ENCODE data around the gene GRAPL.
"Not testable (repeated sequence)": the region's sequence is repeated elsewhere in the genome, so short reads cannot be mapped to it uniquely, and the experiment has no call there.

The GRAPL gene

DNA sequence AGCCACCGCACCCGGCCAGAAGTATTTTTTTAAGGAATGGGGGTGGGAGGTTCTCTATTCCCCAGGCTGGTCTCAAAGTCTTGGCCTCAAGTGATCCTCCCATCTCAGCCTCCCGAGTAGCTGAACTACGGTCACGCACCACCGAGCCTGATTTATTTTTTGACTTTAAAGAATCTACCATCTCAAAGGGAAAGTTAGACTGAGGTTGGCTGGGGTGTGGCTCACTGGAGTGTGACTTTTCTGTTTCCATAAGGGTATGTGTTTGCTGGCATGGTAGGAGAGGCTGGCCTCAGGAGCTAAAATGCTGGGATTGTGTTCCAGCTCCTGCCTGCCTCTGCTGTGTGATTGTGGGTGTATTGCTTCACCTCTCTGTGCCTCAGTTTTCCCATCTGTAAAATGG, 10.6 kb downstream of the GRAPL start:
- DNase-seq = not testable (repeated sequence)

DNA sequence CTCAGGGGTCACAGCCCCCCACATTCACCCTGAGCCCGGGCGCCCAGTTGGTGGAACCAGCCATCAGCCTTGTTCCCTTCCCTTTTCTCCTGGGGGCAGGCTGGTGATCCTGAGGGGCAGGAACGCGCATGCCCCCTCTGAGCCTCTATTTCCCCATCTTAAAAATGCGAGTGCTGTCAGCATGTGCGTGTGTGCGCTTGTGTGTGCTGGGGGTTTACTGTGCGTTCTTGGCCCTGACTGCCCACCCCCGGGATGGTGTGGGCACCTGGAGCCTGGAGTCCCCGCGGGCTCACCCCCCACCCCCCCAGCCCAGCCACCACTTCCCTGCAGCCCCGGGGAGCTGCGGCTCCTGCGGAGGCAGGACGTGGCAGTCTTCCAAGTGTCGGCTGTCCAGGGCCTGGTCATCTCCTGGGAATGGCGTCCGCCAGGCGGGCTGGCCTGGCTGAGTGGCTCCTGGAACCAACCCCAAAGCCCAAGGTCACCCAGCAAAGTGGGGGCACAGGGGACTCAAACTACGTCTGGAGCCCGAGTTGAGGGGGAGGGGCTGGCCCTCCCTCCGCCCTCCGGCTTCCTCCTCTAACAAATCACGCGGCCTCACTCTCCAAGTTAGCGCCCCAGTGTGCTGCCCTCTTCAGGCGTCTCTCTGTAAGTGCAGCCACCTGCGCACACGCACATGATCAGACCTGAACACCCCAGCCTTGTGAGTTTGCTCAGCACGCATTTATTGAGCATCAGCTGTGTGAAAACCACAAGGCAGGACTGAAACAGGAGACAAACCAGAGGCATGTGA, 14.2 kb downstream of the GRAPL start:
- DNase-seq = not testable (repeated sequence)

DNA sequence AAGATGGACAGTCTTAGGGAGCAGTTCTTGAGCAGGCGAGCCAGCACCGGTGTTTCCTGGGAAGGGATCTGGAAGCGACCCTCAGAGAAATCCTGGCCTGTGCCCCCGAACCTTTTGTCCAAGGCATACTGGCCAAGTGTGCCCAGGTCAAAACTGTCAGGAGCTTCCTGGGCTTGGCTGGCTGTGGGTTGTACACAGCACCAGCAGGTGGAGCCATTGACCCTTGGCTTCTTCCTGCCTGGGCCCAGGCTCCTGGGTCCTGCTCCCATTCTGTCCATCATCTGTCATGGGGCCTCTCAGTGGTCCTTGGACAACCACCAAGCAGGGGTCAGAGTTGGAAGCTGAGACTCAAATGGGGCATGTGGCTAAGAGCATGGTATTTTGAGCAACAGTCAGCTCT, 15.0 kb downstream of the GRAPL start:
- not testable (repeated sequence) for DNase-seq

DNA sequence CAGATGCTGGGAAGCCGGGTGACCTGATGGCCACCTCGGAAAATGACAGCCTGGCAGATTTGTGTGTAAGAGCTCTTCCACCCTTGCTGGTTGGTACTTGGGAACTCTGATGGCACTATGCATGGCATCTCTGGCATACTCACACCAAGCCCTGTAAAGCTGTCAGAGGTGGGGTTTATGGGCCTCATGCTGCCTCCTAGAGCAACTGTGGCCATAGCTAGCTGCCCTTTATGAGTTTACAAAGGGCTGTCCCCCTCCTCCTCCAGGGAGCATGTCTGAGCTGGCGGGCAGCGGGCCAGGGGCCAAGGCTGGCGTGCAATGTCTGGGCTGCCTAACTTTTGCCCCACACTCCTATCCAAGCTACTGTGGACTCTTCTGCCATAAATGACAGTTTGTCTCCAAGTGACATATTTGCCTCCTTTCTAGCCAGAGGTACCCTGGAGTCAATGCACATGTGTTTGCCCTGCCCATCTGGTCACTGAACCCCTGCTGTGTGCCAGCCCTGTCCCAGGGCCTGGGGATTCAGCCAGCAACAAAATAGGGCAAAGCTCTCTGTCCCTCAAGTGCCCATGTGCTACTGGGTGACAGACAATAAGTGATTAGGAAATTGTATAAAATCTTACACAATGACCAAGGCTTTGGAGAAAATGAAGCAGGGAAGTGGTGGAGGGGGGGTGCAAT, 15.8 kb downstream of the GRAPL start:
- DNase-seq = not testable (repeated sequence)

DNA sequence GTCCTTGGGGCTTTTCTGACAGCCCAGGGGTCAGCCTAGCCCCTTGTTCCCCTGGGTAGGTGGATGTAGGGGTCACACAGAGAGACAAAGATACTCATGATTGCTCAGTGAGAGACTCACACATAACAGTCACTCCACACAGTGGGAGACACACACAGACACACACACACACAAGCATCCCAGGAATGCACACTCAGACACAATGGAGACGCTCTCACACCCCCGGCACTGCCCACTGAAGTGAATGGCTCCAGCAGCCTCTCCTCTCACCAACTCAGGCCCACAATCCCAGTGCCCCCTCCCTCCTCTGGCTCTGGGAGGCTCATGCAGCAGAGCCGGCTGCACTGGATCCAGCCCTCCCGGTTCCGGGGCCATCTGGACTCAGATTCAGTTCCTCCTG, 17.0 kb downstream of the GRAPL start:
- DNase-seq = not testable (repeated sequence)

DNA sequence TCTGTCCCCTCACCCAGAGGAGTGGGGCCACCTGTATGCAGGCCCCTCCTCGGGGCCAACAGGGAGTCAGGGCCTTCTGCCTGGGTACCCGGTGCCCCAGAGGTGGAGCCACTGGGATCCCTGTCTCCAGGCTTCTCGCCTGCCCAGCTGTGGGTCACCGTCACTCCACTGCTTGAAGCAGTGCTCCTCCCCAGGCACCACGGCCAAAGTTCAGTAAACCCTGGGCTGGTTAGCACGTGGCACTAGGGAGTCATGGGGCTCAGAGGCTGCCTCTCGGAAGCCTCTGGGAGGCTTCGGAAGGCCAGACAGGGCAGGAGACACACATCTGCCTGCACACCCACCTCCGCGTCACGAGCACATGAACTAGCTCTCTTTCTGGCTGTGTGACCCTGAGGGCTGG, 18.1 kb downstream of the GRAPL start:
- DNase-seq = not testable (repeated sequence)

DNA sequence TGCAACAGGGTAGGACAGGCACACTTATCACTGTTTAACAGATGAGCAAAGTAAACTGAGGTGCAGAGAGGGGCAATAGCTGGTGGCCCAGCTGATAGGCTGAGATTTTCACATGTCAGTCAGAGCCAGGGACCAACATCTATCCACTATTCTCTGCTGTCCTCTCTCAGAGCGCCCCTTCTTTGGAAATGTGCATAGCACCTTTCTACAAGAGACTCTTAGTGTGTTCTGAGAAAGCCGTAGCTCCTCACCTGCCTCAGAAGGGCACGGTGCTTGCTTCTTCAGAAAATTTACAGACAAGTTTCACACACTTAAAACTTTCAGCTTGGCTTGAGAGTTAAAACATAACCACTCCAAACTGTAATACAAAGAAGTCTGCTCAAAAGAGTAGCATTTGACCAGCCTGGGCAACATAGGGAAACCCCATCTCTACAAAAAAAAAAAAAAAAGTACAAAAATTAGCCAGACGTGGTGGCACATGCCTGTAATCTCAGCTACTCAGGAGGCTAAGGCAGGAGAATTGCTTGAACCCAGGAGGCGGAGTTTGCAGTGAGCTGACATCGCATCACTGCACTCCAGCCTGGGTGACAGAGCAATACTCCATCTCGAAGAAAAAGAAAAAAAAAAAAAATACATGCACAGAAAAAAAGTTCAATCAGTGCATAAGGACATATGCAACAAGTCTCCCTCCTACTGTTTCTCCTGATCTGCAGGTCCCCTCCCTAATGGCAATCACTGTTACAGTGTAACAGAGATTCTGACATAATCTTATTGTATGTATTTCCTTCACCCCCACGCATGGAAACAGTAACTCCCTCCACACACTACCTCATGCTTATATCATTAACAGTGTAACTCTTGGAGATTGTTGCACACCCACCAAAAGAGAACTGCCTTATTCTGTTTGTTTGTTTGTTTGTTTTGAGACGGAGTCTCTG, 23.6 kb downstream of the GRAPL start:
- not testable (repeated sequence) for DNase-seq

DNA sequence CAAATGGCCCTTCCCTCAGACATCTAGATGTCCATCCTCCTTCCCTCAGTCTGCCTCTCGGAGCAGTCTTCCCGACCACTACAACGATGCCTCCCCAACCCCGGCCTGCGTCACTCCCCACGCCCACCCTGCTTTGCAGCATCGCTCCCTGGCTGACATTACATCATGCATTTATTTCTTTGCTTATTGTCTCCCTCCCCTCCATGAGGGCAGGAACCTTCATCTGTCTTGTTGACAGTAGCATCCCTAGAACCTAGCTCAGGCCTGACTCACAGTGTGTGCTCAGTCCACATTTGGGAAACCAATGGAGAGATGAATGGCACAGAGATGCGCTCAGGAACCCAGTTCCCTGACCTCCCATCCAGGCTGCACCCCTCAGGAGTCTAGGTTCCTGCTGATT, 30.2 kb downstream of the GRAPL start:
- not testable (repeated sequence) for DNase-seq

DNA sequence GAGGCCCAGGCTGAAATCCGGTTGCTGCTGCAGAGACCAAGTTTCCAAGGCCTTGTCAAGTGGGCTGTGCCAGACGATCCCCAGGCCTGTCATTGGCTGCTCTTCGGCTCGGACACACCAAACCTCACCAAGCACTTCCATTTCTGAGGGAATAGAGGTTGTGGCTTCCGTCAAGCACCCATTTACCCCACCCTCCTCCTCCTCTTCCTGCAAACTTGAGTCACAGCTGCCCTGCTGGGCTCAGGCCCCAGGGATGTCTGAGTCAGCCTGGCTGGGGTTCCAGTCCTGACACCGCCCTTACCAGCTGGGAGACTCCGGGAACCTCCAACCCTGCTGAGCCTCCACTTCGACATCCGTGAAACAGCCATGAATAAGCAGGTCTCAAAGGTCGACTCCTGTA, 31.1 kb downstream of the GRAPL start:
- DNase-seq = not testable (repeated sequence)

DNA sequence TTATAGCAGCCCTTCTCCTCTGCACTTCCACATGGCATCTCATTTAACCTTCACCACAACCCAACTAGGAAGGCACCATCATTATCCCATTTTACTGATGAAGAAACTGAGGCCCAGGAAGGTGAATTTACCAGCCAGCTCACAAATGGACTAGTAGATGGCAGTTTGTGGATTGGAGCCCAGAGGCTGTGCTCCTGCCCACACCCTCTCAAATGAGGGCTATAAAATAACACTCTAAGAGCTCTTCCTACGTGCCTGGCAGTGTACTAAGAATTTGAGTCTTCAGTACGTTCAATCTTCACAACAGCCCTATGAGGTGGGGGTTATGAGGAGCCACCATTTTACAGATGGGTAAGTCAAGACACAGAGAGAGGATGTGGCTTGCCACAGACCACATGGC, 31.5 kb downstream of the GRAPL start:
- not testable (repeated sequence) for DNase-seq

DNA sequence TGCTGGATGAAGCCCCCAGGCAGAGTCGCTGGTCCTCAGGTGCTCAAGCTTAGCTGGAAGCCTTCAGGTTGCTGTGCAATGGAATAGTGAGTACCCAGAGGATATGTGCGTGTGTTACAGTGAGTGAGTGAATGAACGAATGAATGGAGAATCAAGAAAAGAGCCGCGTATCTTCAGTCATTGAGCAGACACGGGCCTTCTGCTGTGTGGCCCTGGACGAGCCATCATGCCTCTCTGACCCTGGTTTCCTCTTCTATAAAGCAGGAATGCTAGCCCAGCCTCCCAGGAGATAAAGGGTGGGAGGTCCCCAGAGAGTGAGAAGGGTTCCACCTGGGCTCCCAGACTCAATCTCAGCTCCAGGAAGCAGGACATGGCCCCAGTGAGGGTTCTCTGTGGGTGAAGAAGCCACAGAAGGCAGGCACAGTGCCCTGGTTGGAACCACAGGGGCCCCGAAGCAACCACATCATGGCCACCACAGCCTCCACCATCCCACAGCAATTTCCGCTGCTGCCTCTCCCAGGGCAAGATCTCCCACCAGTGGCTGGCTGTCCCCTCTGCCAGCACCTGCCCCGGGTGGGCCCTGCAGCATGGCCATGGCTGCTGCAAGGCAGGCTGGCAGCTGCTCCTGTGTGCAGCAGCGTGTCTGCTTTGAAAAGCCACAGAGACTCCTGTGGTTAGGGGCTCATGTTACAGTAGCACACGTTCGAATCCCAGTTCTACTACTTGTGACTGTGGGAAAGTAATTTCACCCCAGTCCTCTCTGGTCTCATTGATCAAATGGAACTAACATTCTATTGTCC, 34.1 kb downstream of the GRAPL start:
- not testable (repeated sequence) for DNase-seq

DNA sequence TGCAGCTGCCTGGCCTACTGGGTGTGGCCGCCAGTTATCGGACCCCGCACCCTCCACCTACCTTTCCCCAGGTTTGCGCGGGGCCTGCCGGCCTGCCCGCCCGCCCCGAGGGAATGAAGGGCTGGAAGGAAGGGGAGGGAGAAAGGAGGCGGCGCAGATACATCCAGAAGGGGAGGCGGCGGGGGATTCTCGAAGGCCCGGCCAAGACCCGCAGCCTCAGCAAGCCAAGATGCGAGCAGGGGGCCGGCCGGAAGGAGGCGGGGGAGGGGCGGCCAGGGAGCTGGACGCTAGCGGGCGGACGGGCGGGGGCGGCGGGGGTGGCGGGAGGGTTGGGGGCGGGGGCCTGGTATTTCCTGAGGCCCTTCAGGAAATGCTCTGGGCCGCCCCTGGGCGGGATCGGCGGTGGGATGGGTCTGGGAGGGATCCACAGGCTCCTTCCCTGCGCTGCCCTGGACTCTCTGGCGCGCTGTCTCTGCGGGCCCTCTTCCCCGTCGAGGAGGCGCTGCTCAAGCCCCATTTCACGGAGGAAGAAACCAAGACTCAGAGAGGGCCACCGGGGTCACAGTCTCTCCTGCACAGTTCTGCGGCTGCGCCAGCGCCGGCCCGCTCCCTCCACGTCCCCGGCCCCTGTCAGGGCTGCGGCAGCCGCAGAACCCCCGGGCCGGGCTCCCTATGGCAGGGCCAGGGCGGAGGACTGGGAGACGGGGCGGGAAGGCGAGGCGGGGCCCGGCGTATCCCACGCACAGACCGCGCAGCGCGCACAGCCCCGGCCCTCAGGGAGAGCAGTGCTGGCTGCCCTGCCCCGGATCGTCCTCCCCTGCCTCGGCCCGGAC, 35.2 kb downstream of the GRAPL start:
- DNase-seq = not testable (repeated sequence)

DNA sequence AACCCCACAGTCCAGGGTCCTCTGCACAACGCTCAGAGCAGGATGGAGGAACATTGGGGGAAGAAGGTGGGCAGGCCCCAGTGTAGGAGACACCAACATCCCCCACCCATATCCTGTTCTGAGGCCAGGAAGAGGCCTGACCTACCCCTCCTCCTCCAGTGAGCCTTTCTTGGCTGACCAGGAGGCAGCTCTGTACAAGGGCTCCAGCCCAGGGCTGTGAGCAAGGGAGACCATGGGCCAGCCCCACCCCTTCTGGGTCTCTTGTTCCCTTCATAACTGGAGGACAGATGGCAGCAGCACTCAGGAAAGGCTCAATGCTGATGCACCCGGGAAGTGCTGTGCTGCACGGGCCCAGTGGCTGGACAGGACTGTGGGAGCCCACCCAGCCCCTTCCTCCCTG, 47.0 kb downstream of the GRAPL start:
- DNase-seq = not testable (repeated sequence)

DNA sequence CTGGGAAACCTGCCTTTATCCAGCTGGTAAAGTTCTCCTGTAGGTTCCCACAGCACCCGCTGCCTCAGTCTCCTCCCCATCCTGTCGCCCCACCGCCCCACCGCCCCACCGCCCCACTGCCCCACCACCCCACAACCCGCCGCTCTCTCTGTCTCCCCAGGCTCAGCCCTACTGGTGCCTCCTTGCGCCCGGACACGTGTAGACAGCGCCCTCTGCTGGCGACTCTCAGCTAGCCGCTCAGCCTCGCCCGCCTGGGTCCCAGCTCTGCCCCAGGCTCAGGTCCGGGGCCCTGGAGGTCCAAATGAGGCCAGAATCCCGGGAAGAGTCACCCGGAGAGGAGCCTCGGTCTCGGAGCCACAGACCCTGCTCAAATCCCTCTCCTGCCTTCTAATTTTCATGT, 48.0 kb downstream of the GRAPL start:
- not testable (repeated sequence) for DNase-seq

DNA sequence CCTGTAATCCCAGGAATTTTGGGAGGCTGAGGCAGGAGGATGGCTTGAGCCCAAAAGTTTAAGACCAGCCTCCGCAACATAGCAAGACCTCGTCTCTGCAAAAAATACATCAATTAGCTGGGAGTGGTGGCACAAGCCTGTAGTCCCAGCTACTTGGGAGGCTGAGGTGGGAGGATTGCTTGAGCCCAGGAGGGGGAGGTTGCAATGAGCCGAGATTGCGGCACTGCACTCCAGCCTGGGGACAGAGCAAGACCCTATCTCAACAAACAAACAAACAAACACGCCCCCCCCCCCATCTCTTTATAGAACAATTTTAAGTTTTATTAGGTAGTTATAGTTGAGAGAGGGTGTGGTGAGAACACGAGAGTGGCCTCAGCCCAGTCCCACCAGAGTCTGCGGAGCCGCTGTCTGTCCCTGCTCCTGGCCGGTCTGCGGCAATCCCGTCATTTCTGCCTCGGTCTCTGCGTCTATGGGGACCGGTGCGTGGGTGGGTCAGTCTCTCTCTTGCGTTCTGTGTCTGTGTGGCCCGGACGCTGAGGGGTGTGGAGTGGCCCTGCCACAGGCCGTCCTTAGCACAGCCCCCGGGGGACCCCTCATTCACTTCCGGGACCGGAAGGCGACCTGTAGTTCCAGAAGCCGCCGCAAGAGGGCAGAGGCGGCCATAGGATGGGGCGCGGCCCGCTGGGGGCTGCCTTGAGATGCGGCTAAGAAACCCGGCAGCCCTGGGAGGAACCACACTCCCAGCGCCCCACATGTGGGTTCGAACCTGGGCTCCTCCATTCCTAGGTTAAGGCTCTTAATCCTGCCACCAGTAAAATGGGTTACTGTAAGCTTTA, 53.9 kb downstream of the GRAPL start:
- not testable (repeated sequence) for DNase-seq

DNA sequence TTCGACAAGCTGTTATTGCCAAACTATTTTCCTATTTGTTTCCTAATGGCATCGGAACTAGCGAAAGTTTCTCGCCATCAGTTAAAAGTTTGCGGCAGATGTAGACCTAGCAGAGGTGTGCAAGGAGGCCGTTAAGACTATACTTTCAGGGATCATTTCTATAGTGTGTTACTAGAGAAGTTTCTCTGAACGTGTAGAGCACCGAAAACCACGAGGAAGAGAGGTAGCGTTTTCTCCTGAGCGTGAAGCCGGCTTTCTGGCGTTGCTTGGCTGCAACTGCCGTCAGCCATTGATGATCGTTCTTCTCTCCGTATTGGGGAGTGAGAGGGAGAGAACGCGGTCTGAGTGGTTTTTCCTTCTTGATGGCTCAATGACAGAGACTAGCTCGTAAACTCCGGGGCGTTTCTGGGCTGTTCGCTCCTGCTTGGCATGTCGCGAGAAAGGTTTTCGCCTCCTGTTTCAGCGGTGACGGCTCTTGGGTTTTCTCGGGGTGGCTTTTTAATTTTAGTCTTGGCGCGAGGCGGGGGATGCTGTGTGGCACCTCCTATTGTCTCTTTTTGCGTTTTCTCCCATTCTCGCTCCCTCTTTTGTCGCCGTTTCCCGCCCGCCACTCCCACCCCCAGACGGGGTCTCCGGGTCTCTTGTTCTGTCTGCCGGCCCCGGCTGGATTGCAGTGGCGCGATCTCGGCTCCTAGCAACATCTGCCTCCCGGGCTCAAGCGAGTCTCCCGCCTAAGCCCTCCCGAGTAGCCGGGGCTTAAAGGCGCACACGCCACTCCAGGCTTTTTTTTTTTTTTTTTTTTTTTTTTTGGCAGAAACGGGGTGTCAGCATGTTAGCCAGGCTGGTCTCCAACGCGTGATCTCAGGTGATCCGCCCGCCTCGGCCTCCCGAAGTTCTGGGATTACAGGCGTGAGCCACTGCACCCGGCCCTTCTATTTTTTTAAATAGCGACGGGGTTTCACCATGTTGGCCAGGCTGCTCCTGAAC, 60.8 kb downstream of the GRAPL start:
- DNase-seq = not testable (repeated sequence)

DNA sequence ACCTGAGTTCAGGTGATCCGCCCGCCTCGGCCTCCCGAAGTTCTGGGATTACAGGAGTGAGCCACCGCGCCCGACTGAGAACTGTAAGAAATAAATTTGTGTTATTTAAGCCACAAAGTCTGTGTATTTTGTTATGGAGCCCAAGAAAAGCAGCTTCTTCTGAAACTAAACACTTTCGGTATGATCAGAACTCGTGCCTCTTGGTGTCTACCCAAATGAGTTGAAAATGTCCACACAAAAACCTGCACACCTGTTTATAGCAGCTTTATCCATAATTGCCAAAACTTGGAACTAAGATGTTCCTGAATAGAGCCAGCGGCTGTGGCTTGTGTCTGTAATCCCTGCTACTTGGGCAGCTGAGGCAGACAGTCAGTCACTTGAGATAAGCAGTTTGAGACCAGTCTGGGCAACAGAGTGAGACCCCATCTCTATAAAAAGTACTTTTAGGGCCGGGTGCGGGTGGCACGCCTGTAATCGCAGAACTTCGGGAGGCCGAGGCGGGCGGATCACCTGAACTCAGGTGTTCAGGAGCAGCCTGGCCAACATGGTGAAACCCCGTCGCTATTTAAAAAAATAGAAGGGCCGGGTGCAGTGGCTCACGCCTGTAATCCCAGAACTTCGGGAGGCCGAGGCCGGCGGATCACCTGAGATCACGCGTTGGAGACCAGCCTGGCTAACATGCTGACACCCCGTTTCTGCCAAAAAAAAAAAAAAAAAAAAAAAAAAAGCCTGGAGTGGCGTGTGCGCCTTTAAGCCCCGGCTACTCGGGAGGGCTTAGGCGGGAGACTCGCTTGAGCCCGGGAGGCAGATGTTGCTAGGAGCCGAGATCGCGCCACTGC, 61.7 kb downstream of the GRAPL start:
- DNase-seq = not testable (repeated sequence)
